GM12878 (cell line): ENCODE data around the gene KIF2C. TPM values are rescaled to one million over a fixed set of nuclear protein-coding genes. Genes with fewer than 3 reads are reported as not detected.
A peak's percentile ranks its signal among the peaks of the same experiment; 100 is the strongest.

ENCODE experiments used
- CEBPB ChIP-seq, 2 experiments: fragments of 150-350 bp in 1 of 2; IDR thresholded peaks; 2 replicates each; pipeline ENCODE4 v1.6.1; 2012 to 2014; ENCODE audit warnings: low read depth in 2 of 2, low read length in 2 of 2, borderline replicate concordance in 1 of 2, inconsistent platforms in 1 of 2
- ETV6 ChIP-seq, 2 experiments: fragments of 450-650 bp in 1 of 2; IDR thresholded peaks in 1 of 2; conservative IDR thresholded peaks in 1 of 2; 2 replicates each; pipeline ENCODE4 v1.6.1; 2014; ENCODE audit warnings: antibody characterized with exemption in 1 of 2, borderline replicate concordance in 1 of 2, low read depth in 1 of 2, mild to moderate bottlenecking in 1 of 2, moderate library complexity in 1 of 2
- KAT2A ChIP-seq: conservative IDR thresholded peaks from 2 replicates; pipeline ENCODE4 v1.6.1; 2011; ENCODE audit warnings: low read depth, low read length; ENCODE audit not compliant: control insufficient read depth
- MAX ChIP-seq: IDR thresholded peaks from 2 replicates; pipeline ENCODE4 v1.6.1; 2012; ENCODE audit warnings: low read depth, low read length, improper control_type of control experiment
- MTA2 ChIP-seq: fragments of 450-650 bp; IDR thresholded peaks from 2 replicates; pipeline ENCODE4 v1.6.1; 2016; ENCODE audit warnings: low read depth, mild to moderate bottlenecking, moderate library complexity
- NFYB ChIP-seq: IDR thresholded peaks from 2 replicates; pipeline ENCODE4 v1.6.1; 2011; ENCODE audit warnings: low read depth, mild to moderate bottlenecking, low read length, improper control_type of control experiment, moderate library complexity; ENCODE audit not compliant: insufficient read depth
- NR2C2 ChIP-seq: IDR thresholded peaks from 2 replicates; pipeline ENCODE4 v1.6.1; 2011; ENCODE audit warnings: borderline replicate concordance, low read depth; ENCODE audit not compliant: control insufficient read depth, insufficient read length
- POLR2AphosphoS2 ChIP-seq: IDR thresholded peaks from 2 replicates; pipeline ENCODE4 v1.6.1; 2011; ENCODE audit warnings: low read depth, mild to moderate bottlenecking, low read length, improper control_type of control experiment, moderate library complexity
- PRDM15 ChIP-seq: fragments of 450-650 bp; formaldehyde crosslinking; IDR thresholded peaks from 2 replicates; pipeline ENCODE4 v1.4.0; 2020; ENCODE audit warnings: mild to moderate bottlenecking, moderate library complexity
- RAD51 ChIP-seq: fragments of 450-650 bp; IDR thresholded peaks from 2 replicates; pipeline ENCODE4 v1.6.1; 2016; ENCODE audit warnings: moderate library complexity, mild to moderate bottlenecking, inconsistent platforms
- SIN3A ChIP-seq: IDR thresholded peaks from 2 replicates; pipeline ENCODE4 v1.6.1; 2012; ENCODE audit warnings: low read depth, low read length, improper control_type of control experiment
- YBX1 ChIP-seq: fragments of 450-650 bp; IDR thresholded peaks from 2 replicates; pipeline ENCODE4 v1.6.1; 2016; ENCODE audit warnings: antibody characterized with exemption
- ZBTB40 ChIP-seq: fragments of 450-650 bp; IDR thresholded peaks from 2 replicates; pipeline ENCODE4 v1.6.1; 2016; ENCODE audit warnings: mild to moderate bottlenecking, moderate library complexity, borderline replicate concordance
- ZNF24 ChIP-seq: fragments of 450-650 bp; IDR thresholded peaks from 2 replicates; pipeline ENCODE4 v1.6.1; 2017; ENCODE audit warnings: antibody characterized with exemption, mild to moderate bottlenecking
- ZNF384 ChIP-seq: IDR thresholded peaks from 2 replicates; pipeline ENCODE4 v1.6.1; 2012; ENCODE audit warnings: low read depth, mild to moderate bottlenecking, low read length, improper control_type of control experiment, borderline replicate concordance
- ZNF687 ChIP-seq: fragments of 450-650 bp; IDR thresholded peaks from 2 replicates; pipeline ENCODE4 v1.6.1; 2017; ENCODE audit warnings: mild to moderate bottlenecking, moderate library complexity
- ZZZ3 ChIP-seq: IDR thresholded peaks from 2 replicates; pipeline ENCODE4 v1.6.1; 2011; ENCODE audit warnings: low read depth; ENCODE audit not compliant: control insufficient read depth, insufficient read length
- polyA plus RNA-seq, 11 experiments: library from polyadenylated mRNA; depleted of rRNA in 4 of 11; unstranded in 6 of 11; stranded (reverse) in 5 of 11; fragments of >200 nt; fragmentation: Nextera tagmentation in 4 of 11; fragmentation: Illumina TruSeq in 1 of 11; extraction: Ambion mirVana in 4 of 11; extraction: Trizol in 1 of 11; gene quantifications; 1 replicate in 1 of 11; 2 replicates in 10 of 11; pipeline versions ENCODE4 v1.2.1 to v1.2.3, GENCODE V29; 2011 to 2016; ENCODE audit warnings: inconsistent platforms in 2 of 11, missing spikeins in 2 of 11, low read depth in 1 of 11
- total RNA-seq, 4 experiments: library from RNA; depleted of rRNA in 3 of 4; stranded (reverse); fragments of >200 nt in 3 of 4; fragmentation: Illumina TruSeq in 1 of 4; extraction: Trizol in 1 of 4; gene quantifications; 2 replicates each; pipeline versions ENCODE4 v1.2.1 to v1.2.3, GENCODE V29; 2013 to 2021

KIF2C gene
- total and polyA plus RNA-seq, 10 of the 15 experiments (the other 5 are each of a cell fraction or from before 2014, with no cell fraction given), result 42.3 to 104 (median 83.8) TPM

- peak; percentile 95 for TF ChIP-seq ZNF687
- TF ChIP-seq ZBTB40, result no peak
- no peak for TF ChIP-seq KAT2A
- no peak for TF ChIP-seq RAD51
- TF ChIP-seq SIN3A, result 0 out of 2 replicates have a peak, but pooled peaks have one; percentile 42
- peak; percentile 92 for TF ChIP-seq MAX
- TF ChIP-seq ZZZ3, result no peak
- TF ChIP-seq ZNF384, result no peak
- TF ChIP-seq MTA2, result no peak
- no peak for TF ChIP-seq NFYB
- no peak for TF ChIP-seq PRDM15
- 0 out of 2 replicates have a peak, but pooled peaks have one; percentile 4 for TF ChIP-seq ZNF24
- no peak for TF ChIP-seq CEBPB (IDR thresholded peaks at IDR 0.05; ENCODE audit: borderline replicate concordance in 1 of 2, low read depth in 2 of 2, low read length in 2 of 2)
- TF ChIP-seq NR2C2, result no peak
- TF ChIP-seq POLR2AphosphoS2, result no peak
- TF ChIP-seq ETV6 (conservative IDR thresholded peaks at IDR 0.05 in 1 of 2, IDR thresholded peaks at IDR 0.05 in 1 of 2; ENCODE audit: borderline replicate concordance in 1 of 2, low read depth in 1 of 2), result no peak
- TF ChIP-seq YBX1, result no peak
These were observed 46.7 kb downstream of the KIF2C start (continued) for GRCh38 chr1:44786138-44786840.
